Fibroblast of the aortic adventitia (primary cell): ENCODE results near the gene TTC38. TPM values are rescaled to one million over a fixed set of nuclear protein-coding genes. Genes with fewer than 3 reads are reported as not detected.

Experiments
- DNase-seq: peaks from one replicate; pipeline ENCODE4 v3.0.0-alpha.2; 2010; ENCODE audit warnings: low read depth
- H3K4me3 ChIP-seq: 2 replicates; pipeline ENCODE4 v1.5.1; 2011; ENCODE audit warnings: low read depth, mild to moderate bottlenecking, control low read depth, low read length, moderate library complexity
- CTCF ChIP-seq: IDR thresholded peaks from 2 replicates; pipeline ENCODE4 v1.5.1; 2011; ENCODE audit warnings: mild to moderate bottlenecking, low read length, control low read depth, inconsistent platforms; ENCODE audit not compliant: insufficient read depth
- total RNA-seq: library from RNA; depleted of rRNA; stranded (reverse); fragments of >200 nt; gene quantifications from 2 replicates; pipeline ENCODE4 v1.2.3, GENCODE V29; 2012; ENCODE audit warnings: low replicate concordance

Gene TTC38
- total RNA-seq, 1 donor, result 26.8 TPM

- H3K4me3 ChIP-seq, result no peak overlapping the region
- TF ChIP-seq CTCF, result no peak
These were observed 5.8 kb downstream of the TTC38 start for GRCh38 chr22:46273432-46274148.

GRCh38 chr22:46274381-46274780 lies 6.6 kb downstream of the TTC38 start:
- DNase-seq, result no peak
- H3K4me3 ChIP-seq, result no peak overlapping the region

More at GRCh38 chr22:46273432-46274148, 5.8 kb downstream of the TTC38 start:
- DNase-seq, result no peak

GRCh38 chr22:46275455-46276122 lies 7.8 kb downstream of the TTC38 start:
- H3K4me3 ChIP-seq, result no peak overlapping the region
- no peak for TF ChIP-seq CTCF
- DNase-seq, result no peak

More at GRCh38 chr22:46274381-46274780, 6.6 kb downstream of the TTC38 start:
- TF ChIP-seq CTCF, result no peak

GRCh38 chr22:46276563-46276962 lies 8.8 kb downstream of the TTC38 start:
- DNase-seq, result no peak
- H3K4me3 ChIP-seq, result no peak overlapping the region
- TF ChIP-seq CTCF, result no peak

GRCh38 chr22:46278656-46279645 lies 11.1 kb downstream of the TTC38 start:
- no peak for TF ChIP-seq CTCF
- H3K4me3 ChIP-seq, result no peak overlapping the region
- DNase-seq, result no peak

GRCh38 chr22:46280063-46280817 lies 12.4 kb downstream of the TTC38 start:
- DNase-seq, result no peak
- H3K4me3 ChIP-seq, result no peak overlapping the region
- TF ChIP-seq CTCF, result no peak
